ENCODE data around the gene CAPG.
"Not testable (repeated sequence)": the region's sequence is repeated elsewhere in the genome, so short reads cannot be mapped to it uniquely, and the experiment has no call there.

The CAPG gene

DNA sequence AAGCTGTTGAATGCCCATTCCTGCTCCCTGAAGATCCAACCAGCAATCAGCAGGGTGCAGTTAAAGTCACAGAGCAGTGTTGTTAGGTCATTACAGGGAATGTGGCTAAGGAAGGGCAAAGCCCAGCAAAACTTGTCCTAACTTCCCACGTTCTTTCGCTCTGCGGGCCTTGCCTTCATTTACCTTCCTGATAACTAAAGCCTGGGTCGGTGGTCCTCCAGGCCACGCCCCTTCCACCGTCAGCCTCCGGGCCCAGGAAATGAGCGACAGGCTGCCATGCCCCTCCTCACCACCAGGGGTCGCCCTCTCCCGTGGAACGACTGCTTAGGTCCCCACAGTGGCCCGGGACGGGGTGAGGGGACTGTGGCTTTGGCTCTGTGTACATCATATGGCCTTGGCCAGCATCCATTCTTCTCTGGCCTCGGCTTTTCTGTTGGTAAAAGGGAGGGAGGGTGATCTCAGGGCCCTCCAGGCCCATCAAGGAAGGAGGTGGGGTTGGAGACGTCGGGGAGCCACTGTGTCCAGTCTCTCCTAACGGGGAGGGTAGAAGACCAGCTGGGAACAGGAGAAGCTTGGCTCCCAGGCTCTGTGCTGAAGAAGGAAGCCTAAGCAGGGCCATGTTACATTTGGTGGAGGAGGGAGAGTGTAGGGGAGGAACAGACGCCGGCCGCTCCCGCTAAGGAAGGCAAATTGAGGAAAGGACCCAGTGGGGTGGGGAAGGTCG, 10.5 kb upstream of the CAPG start:
- peak; percentile 77 to 83 for DNase-seq (ENCODE audit: low read depth in 2 of 2)

GRCh38 chr2:85419009-85419675, 9.0 kb upstream of the CAPG start:
- no peak for DNase-seq (ENCODE audit: low read depth in 2 of 2)

DNA sequence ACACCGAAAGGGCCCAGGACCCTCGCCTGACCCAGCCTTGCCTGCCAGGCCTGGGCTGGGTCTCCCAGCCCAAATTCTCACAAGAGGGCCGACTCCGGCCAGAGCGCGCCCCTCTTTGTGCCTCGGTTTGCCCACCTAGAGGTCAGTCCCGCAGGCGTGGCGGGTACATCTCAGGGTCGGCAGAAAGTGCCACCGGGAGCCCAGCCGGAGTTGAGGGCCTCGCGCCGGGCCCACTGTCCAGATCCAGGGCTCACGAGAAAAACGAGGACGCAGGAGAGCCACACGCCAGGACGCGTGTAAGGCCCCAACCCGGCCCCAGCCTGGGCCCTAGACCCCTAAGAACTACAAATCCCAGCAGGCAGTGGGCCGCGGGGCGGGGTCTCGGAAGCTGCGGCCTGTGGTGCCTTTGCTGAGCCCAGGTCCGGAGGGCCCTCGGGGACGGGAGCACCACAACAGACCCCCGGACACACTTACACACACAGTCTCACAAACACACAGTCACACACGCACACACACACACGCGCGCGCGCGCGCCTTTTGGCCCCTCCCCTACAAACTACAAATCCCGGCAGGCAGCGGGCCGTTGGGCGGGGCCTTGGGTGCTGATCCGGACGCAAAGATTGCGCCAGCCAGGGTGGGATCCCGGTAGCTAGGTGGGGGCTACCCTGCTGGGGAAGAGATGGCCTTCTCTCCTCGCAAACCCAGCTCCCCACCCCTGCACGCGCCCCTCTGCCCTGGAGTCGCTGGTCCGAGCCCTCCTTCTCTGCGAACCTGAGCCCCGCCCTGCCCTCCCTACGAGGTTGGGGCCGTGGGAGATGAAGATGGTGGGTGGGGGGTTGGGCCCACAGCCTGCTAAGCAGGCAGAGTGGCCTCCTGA, 8.2 kb upstream of the CAPG start, which contains the start of gene SH2D6:
SH2D6 (plus strand) TSS at position 583 of the 877 bp plus-strand sequence. CDS start 10,752 bp downstream, outside the sequence.
- peak; percentile 73 to 80 for DNase-seq (ENCODE audit: low read depth in 2 of 2)

- no peak for DNase-seq (ENCODE audit: low read depth in 2 of 2)
Measured at GRCh38 chr2:85415980-85416650, 5.9 kb upstream of the CAPG start.

- DNase-seq (ENCODE audit: low read depth in 2 of 2) = no peak
Measured at GRCh38 chr2:85414761-85415553, 4.8 kb upstream of the CAPG start.

DNA sequence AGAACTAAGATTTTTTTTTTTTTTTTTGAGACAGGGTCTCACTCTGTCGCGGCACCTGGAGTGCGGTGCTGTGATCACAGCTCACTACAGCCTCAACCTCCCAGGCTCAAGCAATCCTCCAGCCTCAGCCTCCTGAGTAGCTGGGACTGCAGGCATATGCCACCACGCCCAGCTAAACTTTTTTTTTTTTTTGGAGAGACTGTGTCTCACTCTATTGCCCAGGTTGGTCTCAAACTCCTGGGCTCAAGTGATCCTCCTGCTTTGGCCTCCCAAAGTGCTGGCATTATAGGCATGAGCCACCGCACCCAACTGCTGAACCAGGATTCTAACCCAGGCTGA, 4.2 kb upstream of the CAPG start:
- not testable (repeated sequence) for DNase-seq (ENCODE audit: low read depth in 2 of 2)

- DNase-seq (ENCODE audit: low read depth in 2 of 2) = peak; percentile 52 to 53
Measured at GRCh38 chr2:85413592-85414420, 3.6 kb upstream of the CAPG start.

- DNase-seq (ENCODE audit: low read depth in 2 of 2) = no peak
Measured at GRCh38 chr2:85411405-85411748, 1.2 kb upstream of the CAPG start.

GRCh38 chr2:85410584-85411404, 628 bp upstream of the CAPG start:
- DNase-seq (ENCODE audit: low read depth in 2 of 2) = no peak

DNA sequence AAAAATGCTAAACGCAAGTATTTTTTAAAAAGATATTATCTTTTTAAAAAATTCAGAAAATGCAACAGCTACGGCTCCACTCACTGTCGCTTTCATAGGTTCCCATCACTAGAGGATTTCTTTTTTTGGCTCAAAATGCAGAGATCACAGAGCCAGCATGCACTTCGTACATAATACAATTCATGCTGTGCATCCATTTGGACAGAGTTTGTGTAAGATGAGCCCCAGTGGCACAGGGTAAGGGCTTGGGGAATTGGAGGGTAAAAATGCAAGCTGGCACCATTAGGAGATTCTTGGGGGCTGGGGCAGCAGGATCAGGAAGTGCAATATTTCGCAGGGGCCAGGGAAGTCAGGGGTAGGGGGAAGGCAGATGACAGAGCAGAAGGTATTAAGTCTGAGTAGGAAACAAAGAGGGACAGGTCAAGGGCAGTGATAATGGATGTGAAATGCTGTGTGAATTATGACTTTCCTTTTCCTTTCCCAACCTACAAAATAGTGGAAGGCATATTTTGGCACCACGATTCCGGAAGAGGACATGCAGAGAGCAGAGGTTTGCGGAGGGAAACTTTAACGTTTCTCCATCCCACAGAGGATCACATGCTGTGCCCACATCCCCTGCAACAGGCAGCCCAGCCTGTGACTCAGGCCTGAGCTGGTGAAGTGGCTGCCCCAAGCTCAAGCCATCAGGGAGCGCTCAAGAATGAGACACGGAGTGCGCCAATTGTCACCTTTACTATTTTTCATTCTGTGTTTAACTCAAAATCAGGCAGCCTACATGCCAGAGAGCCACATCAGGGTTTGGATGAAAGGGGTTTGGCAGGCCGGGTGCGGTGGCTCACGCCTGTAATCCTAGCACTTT, 4.7 kb downstream of the CAPG start:
- peak; percentile 66 to 71 for DNase-seq (ENCODE audit: low read depth in 2 of 2)

- DNase-seq (ENCODE audit: low read depth in 2 of 2) = no peak
Measured at GRCh38 chr2:85401844-85402243, 8.3 kb downstream of the CAPG start.

GRCh38 chr2:85401464-85401805, 8.7 kb downstream of the CAPG start:
- no peak for DNase-seq (ENCODE audit: low read depth in 2 of 2)

DNA sequence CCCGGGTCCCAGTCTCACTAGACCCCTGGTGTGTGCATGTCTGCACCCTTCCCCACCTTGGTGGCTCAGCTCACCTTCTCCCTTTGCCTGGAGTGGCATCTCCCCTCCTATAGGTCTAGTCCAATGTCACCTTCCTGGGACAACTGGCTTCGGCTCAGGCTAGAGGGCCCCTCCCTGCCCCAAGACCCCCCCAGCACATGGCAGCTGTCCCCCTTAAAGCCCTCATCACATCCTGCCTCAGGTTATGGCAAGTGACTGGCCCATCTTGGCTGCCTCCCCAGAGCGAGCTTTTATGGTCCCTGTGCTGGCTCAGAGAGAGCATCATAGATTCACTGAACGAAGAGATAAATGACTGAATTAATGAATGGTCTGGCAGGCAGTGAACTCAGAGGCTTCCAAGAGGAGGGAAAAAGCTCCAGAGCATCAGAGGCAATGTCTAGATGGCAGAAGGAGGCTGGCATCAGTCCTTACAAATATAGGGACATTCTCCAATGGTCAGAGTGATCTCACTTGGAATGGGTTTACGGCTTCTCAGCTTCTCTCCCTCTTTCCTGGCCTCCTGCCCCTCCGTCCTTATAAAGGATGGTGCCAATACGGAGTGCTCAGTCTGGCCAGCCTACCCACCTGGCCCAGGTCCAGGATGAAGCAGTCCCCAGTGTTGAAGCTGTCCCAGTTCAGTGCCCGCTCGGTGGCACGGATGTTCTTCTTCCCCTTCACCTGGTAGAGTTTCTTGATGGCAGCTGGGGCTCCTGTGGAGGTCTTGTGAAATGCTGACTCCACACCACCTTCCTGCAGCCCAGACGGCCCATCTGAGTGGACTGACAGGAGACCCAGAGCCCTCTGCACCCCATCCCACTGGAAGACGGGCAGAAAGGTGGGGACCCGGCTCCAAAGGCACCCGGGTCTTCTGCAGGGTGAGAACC, 9.4 kb downstream of the CAPG start:
- no peak for DNase-seq (ENCODE audit: low read depth in 2 of 2)

DNA sequence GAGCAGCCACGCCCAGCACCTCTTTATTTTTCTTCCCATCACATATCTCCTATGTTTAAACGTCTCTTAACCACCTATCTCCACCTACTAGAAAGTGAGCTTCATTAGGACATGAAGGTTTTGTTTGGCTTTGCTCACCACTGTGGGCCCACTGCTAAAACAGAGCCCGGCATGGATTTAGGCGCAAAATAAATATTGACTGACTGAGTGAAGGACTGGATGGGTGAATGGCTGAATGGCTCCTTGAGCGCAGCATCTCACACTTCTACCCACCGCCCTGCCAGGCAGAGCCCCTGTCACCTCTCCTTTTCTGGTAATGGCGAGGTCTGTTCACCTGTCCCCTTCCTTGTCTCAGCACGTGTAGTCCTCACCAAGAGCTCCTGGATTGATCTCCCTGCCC, 10.1 kb downstream of the CAPG start:
- DNase-seq (ENCODE audit: low read depth in 2 of 2) = no peak

DNA sequence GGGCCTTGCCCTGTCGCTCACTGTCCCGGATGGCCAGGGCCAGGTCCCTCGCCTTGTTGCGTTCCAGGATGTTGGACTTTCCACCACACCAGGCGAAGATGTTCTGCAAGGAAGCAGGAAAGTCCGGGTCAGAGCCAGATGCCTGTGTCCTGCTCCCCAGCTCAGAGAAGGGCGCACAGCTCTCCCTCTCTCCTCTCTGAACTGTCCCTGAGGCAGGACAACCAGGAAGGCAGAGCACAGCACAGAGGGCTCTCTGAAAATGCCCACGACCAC, 11.0 kb downstream of the CAPG start:
- no peak for DNase-seq (ENCODE audit: low read depth in 2 of 2)

GRCh38 chr2:85398426-85399182, 11.6 kb downstream of the CAPG start:
- DNase-seq (ENCODE audit: low read depth in 2 of 2) = no peak

DNA sequence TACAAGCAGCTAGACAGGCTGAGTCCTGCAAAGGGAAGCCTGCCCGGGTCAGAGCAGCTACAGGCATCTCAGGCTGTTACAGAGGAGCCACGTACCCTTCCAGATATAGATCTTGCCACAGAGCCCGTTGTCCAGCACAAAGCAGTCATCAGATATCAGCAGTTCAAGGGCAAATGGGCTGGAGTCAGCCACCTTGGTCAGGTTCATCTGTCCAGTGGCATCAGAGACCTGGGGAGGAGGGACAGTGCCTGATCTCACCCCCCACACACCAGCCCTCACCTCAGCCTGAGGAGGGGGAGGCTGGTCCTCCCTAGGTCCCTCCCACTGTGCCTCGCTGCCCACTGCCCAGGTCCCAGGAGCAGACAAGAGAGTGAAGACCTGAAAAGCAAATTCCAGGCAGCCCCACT, 12.2 kb downstream of the CAPG start:
- DNase-seq (ENCODE audit: low read depth in 2 of 2) = no peak
